ENCODE data around the gene AMBRA1.

GRCh38 chr11:46631676-46632075 lies 37.9 kb upstream of the AMBRA1 start:
- TF ChIP-seq CTCF (IDR thresholded peaks at IDR 0.05) (no peak), POLR2A (IDR thresholded peaks at IDR 0.05) (no peak)
